IMR-90 (cell line): Measurements from ENCODE around the gene MELTF.

Experiments
- CEBPB ChIP-seq: IDR thresholded peaks from 2 replicates; pipeline ENCODE4 v1.6.1; 2012; ENCODE audit warnings: low read depth, low read length, improper control_type of control experiment
- MXI1 ChIP-seq: IDR thresholded peaks from 2 replicates; pipeline ENCODE4 v1.6.1; 2012; ENCODE audit warnings: low read depth, mild to moderate bottlenecking, low read length, moderate library complexity, borderline replicate concordance
- NFE2L2 ChIP-seq: fragments of 150-350 bp; IDR thresholded peaks from 2 replicates; pipeline ENCODE4 v1.6.1; 2016; ENCODE audit warnings: low read depth, mild to moderate bottlenecking, low read length
- POLR2A ChIP-seq: IDR thresholded peaks from 2 replicates; pipeline ENCODE4 v1.6.1; 2012; ENCODE audit warnings: mild to moderate bottlenecking, low read depth, low read length
- TF ChIP-seq, protein P1 (sequence below): conservative IDR thresholded peaks from 2 replicates; pipeline ENCODE4 v1.5.1; 2012; ENCODE audit warnings: mild to moderate bottlenecking, low read depth, low read length, improper control_type of control experiment
- TF ChIP-seq, protein P2 (sequence below): fragments of 150-350 bp; IDR thresholded peaks from 2 replicates; pipeline ENCODE4 v1.6.1; 2016; ENCODE audit warnings: low read depth, mild to moderate bottlenecking, low read length, moderate library complexity, borderline replicate concordance

DNA sequence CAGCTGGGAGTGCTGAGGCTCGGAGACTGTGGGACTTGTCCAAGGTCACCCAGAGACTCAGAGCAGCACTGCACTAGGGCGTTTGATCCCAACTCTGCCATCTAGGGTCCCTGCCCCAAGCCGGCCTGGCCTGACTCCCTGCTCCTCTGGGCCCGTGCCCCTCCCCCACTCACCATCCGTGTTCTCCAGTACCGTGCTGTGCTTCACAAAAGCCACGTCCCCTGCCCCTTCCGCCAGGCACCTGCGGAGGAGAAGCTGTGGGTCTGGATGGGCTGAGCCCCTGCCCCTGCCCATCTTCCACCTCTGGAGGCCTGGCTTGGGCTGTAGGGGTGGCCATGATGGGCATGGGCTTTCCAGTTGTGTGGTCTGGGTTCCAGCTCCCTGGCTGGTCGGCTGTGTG lies 8.4 kb downstream of the MELTF start:
- TF ChIP-seq, protein P1, sequence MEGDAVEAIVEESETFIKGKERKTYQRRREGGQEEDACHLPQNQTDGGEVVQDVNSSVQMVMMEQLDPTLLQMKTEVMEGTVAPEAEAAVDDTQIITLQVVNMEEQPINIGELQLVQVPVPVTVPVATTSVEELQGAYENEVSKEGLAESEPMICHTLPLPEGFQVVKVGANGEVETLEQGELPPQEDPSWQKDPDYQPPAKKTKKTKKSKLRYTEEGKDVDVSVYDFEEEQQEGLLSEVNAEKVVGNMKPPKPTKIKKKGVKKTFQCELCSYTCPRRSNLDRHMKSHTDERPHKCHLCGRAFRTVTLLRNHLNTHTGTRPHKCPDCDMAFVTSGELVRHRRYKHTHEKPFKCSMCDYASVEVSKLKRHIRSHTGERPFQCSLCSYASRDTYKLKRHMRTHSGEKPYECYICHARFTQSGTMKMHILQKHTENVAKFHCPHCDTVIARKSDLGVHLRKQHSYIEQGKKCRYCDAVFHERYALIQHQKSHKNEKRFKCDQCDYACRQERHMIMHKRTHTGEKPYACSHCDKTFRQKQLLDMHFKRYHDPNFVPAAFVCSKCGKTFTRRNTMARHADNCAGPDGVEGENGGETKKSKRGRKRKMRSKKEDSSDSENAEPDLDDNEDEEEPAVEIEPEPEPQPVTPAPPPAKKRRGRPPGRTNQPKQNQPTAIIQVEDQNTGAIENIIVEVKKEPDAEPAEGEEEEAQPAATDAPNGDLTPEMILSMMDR = no peak
- TF ChIP-seq POLR2A (no peak), NFE2L2 (no peak), MXI1 (no peak), CEBPB (no peak)
- TF ChIP-seq, protein P2, sequence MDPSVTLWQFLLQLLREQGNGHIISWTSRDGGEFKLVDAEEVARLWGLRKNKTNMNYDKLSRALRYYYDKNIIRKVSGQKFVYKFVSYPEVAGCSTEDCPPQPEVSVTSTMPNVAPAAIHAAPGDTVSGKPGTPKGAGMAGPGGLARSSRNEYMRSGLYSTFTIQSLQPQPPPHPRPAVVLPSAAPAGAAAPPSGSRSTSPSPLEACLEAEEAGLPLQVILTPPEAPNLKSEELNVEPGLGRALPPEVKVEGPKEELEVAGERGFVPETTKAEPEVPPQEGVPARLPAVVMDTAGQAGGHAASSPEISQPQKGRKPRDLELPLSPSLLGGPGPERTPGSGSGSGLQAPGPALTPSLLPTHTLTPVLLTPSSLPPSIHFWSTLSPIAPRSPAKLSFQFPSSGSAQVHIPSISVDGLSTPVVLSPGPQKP = no peak
